ENCODE measurements around the gene EDNRA. TPM values are rescaled to one million over a fixed set of nuclear protein-coding genes. Genes with fewer than 3 reads are reported as not detected.

Gene EDNRA
- total RNA-seq, 1 donor from 2014 or later, result 5.8 TPM

DNA sequence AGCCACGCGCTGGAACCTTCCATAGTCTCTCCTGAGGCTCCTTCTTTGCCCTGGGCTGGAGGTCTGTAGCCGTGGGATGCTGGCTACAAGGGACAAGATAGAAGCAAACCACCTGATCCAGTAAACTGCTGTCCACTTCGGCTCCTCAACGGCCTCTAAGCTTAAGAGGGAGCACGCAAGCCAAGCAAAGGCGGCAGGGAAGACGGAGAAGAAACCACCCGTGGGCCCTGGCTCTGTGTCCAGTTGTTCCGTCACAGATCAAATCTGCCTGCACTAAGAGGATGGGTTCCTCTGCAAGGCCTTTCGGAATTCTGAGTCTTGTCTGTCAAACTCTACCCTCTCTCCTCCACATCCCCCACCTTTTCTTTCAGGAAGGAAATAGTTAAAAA, 401 bp upstream of the EDNRA start:
- H3K27ac Mint-ChIP-seq (ENCODE audit: unreplicated experiment), result peak overlapping the region; percentile 79
- no peaks in the 10 kb centered on the region for H3K36me3 Mint-ChIP-seq (ENCODE audit: low read depth)
- H3K4me3 Mint-ChIP-seq, result peak overlapping the region; percentile 89
- H3K4me1 Mint-ChIP-seq, result no peaks in the 10 kb centered on the region
- H3K9me3 Mint-ChIP-seq, result no peaks in the 10 kb centered on the region
- DNase-seq (ENCODE audit: low read depth, low spot score), result no peak
- H3K27me3 Mint-ChIP-seq (ENCODE audit: low read depth), result peaks cover 29% of the 10 kb centered on the region
- TF ChIP-seq, protein P1, sequence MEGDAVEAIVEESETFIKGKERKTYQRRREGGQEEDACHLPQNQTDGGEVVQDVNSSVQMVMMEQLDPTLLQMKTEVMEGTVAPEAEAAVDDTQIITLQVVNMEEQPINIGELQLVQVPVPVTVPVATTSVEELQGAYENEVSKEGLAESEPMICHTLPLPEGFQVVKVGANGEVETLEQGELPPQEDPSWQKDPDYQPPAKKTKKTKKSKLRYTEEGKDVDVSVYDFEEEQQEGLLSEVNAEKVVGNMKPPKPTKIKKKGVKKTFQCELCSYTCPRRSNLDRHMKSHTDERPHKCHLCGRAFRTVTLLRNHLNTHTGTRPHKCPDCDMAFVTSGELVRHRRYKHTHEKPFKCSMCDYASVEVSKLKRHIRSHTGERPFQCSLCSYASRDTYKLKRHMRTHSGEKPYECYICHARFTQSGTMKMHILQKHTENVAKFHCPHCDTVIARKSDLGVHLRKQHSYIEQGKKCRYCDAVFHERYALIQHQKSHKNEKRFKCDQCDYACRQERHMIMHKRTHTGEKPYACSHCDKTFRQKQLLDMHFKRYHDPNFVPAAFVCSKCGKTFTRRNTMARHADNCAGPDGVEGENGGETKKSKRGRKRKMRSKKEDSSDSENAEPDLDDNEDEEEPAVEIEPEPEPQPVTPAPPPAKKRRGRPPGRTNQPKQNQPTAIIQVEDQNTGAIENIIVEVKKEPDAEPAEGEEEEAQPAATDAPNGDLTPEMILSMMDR (conservative IDR thresholded peaks at IDR 0.05), result no peak

DNA sequence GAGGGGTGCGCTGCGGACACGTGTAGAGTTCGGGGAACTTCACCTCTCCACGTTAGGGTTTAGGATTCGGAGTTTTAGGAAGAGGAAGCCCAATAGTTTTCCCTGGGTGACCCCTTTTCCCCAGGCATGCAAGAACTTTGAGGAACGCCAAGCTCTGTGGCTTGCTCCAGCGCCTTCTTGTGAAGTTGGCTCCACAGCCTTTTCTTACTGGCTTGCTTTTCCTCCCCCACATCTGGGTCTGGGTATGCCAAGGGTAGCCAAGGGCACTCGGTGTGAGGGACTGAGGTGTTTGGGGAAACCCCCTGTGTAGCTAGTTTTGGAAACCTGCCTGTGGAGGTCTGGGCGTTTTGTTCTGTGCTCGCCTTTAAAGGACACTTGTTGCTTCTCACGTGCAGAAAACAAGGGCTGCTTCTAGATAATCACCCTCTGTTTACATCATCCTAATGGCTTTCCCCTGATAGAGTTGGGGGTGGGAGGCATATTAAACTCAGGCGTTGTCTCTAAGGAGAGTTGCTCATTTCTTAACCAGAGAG, 746 bp downstream of the EDNRA start:
- Mint-ChIP-seq H3K27ac (ENCODE audit: unreplicated experiment) (peak overlapping the region; percentile 23), H3K4me1 (no peaks in the 10 kb centered on the region), H3K36me3 (ENCODE audit: low read depth) (no peaks in the 10 kb centered on the region), H3K9me3 (no peaks in the 10 kb centered on the region), H3K4me3 (peak overlapping the region; percentile 89), H3K27me3 (ENCODE audit: low read depth) (peaks cover 29% of the 10 kb centered on the region)
- TF ChIP-seq, protein P1 (conservative IDR thresholded peaks at IDR 0.05), result no peak
- no peak for DNase-seq (ENCODE audit: low read depth, low spot score)

DNA sequence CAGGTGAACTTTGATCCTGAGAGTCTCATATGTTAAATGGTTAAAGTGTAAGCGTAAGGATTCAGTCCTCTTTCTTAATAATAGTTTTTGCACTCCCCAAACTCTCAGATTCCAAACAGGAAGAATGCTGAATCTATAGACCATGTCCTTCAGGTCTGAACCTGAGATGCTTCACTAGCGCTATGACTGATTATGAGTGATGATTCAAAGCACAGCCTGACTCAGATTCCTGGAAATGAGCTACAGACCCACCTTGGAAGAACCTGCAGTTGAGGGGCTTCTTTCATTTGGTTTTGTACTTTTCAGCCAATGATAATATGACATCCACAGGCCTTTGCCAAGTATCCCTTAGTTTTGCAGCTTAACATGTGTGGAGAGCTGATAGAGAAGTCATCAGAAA, 1.4 kb downstream of the EDNRA start:
- no peak for DNase-seq (ENCODE audit: low read depth, low spot score)
- Mint-ChIP-seq H3K4me3 (peak overlapping the region; percentile 89), H3K9me3 (no peaks in the 10 kb centered on the region), H3K27me3 (ENCODE audit: low read depth) (peaks cover 29% of the 10 kb centered on the region), H3K36me3 (ENCODE audit: low read depth) (no peaks in the 10 kb centered on the region), H3K27ac (ENCODE audit: unreplicated experiment) (no peak overlapping the region), H3K4me1 (no peaks in the 10 kb centered on the region)
- TF ChIP-seq, protein P1 (conservative IDR thresholded peaks at IDR 0.05), result no peak

DNA sequence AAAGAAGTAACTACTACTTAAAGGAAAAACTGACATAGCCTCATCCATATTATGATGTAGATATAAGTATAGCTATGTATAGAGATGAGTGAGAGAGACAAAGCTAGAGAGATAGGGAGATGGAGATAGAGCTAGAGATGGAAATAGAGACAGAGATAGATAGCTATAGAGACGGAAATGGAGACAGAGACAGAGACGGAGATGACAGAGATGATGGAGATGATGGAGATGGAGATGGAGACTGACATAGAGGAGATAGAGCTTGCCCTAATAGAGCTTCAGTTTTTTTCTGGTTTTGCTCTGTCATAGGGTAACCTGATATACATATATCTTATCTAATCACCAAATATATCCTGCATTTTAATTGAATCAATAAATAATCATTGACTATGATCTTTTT, 4.3 kb downstream of the EDNRA start:
- TF ChIP-seq, protein P1 (conservative IDR thresholded peaks at IDR 0.05), result no peak
- Mint-ChIP-seq H3K27me3 (ENCODE audit: low read depth) (peaks cover 24% of the 10 kb centered on the region), H3K4me1 (no peaks in the 10 kb centered on the region), H3K4me3 (no peak overlapping the region), H3K36me3 (ENCODE audit: low read depth) (no peaks in the 10 kb centered on the region), H3K27ac (ENCODE audit: unreplicated experiment) (no peak overlapping the region), H3K9me3 (no peaks in the 10 kb centered on the region)
- no peak for DNase-seq (ENCODE audit: low read depth, low spot score)

DNA sequence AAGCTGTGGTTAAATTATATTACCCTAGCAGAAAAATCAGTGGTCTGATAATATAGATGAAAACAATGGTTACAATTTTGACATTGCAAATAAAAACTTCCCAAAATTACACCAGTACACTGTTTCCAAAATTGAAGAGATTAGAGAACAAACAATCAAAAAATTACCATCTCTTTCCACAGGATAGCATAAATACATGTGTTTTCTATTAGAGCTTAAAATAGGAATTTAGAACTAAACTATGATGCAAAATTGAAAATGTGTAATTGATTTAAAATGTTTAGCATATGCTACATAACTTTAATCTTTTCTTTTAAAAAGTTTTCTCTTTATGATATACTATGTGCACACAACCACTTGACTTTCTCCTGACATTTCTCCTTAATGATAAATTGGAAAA, 6.7 kb downstream of the EDNRA start:
- H3K27ac Mint-ChIP-seq (ENCODE audit: unreplicated experiment), result no peak overlapping the region
- no peak overlapping the region for H3K4me3 Mint-ChIP-seq
- TF ChIP-seq, protein P1 (conservative IDR thresholded peaks at IDR 0.05), result no peak
- H3K36me3 Mint-ChIP-seq (ENCODE audit: low read depth), result no peaks in the 10 kb centered on the region
- DNase-seq (ENCODE audit: low read depth, low spot score), result no peak
- peaks cover 3% of the 10 kb centered on the region for H3K27me3 Mint-ChIP-seq (ENCODE audit: low read depth)
- peaks cover 6% of the 10 kb centered on the region for H3K4me1 Mint-ChIP-seq
- no peaks in the 10 kb centered on the region for H3K9me3 Mint-ChIP-seq
